NCI-H146 (cell line): ENCODE measurements around the gene MEAK7.

Experiments
- DNase-seq: peaks from one replicate; lab custom pipeline; 2025; lab: John Stamatoyannopoulos, UW

The MEAK7 gene

GRCh38 chr16:84511831-84512230 is 7.4 kb upstream of the MEAK7 start:
- no peak for DNase-seq

DNA sequence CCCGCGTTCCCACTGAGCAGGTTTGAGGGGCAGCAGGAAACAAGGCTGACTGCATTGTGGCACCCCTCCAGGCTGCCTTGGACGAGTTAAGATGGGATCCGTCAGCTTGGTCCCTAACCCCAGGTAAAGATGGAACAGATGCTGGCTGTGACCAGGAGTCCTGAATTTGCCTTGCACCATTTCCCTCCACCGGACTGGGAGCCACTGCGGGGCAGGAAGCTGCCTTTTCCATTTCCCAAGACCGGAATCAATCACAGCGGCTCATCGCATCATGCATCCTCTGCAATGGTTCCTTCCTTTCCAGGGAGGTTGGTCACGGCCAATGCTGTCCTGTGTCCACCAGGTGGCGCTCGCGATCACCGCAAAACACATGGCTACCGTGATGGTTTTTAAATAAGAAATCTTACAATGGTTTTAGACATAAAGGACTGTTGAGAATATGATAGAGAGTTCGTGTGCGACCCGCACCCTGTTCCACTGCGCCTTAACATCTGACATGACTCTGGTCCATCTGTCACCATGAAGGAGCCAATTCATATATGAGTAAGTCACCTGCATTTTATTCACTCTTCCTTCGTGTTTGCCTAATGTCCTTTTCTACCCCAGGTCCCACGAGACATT is 6.8 kb upstream of the MEAK7 start:
- DNase-seq = peak; percentile 53

DNA sequence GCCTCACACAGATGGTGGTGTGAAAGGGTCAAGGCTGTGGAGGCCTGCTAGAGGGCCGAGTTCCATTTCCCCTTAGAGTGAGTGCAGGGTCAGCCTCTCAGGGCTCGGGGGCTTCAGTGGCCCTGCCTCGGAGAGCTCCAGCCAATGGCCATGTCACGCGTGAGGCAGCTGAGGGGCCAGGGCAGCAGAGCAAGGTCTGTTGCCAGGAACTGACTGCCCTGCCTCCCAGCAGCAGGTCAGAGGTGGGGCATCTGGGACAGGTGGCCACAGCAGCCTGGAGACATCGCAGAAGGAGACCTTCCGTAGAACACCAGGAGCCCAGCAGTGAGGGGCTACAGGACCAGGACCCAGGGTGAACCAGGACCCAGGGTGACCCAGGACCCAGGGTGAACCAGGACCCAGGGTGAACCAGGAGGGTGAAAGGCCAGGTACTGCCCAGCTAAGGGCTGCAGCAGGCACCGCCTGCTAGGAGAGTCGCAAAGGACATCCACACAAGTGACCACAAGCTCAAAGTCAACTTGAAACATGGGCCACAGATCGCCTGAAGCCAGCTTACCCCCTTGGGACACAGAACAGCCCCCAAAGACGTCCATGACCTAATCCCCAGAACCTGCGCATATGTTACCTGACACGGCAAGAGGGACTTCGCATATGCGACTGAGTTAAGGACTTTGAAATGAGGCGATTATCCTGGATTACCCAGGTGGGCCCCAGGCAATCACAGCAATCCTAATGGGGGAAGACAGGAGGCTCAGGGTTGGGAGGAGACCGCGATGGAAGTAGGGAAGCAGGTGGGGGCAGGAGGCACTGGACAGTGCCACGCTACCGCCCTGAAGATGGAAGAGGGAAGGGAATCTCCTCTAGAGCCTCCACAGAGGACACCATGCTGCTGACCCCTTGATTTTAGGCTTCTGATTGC is 4.8 kb upstream of the MEAK7 start:
- no peak for DNase-seq

- no peak for DNase-seq
Measured at GRCh38 chr16:84508502-84508901, 4.0 kb upstream of the MEAK7 start.

DNA sequence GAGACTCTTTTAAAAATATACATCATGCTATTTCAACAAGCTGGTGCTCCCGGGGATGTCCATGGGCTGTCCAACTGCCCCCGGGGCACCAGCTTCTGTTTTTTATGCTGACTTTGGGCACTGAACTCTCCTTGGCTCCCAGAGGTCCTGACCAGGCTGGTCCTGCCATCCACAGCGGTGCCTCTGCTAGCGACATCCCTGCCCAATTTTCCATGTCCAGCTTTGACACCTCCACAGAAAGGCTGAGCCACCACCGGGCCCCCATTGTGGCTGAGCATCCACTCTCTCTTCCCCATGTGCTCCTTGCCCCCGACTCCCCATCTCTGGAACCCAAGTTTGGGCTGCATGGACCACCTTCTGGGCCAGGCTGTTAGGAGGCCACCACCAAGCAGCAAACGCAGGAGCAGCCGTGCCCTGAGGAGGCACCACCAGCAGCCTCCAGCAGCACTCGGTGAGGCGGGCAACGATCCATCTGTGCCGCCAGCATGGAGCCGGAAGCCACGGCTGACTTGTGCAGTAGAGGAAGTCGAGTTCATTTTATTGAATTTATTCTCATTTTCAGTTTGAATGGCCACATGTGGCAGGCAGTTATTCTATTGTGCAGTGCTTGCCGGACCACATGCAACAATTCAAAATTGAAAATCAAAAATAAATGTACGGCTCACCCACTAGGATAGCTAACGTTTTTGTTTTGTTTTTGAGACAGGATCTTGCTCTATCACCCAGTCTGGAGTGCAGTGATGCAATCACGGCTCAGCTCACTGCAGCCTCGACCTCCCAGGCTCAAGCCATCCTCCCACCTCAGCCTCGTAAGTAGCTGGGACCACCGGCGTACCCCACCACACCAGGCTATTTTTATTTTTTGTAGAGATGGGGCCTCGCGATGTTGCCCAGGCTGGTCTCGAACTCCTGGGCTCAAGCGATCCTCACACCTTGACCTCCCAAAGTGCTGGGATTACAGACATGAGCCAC is 2.8 kb upstream of the MEAK7 start:
- no peak for DNase-seq

DNA sequence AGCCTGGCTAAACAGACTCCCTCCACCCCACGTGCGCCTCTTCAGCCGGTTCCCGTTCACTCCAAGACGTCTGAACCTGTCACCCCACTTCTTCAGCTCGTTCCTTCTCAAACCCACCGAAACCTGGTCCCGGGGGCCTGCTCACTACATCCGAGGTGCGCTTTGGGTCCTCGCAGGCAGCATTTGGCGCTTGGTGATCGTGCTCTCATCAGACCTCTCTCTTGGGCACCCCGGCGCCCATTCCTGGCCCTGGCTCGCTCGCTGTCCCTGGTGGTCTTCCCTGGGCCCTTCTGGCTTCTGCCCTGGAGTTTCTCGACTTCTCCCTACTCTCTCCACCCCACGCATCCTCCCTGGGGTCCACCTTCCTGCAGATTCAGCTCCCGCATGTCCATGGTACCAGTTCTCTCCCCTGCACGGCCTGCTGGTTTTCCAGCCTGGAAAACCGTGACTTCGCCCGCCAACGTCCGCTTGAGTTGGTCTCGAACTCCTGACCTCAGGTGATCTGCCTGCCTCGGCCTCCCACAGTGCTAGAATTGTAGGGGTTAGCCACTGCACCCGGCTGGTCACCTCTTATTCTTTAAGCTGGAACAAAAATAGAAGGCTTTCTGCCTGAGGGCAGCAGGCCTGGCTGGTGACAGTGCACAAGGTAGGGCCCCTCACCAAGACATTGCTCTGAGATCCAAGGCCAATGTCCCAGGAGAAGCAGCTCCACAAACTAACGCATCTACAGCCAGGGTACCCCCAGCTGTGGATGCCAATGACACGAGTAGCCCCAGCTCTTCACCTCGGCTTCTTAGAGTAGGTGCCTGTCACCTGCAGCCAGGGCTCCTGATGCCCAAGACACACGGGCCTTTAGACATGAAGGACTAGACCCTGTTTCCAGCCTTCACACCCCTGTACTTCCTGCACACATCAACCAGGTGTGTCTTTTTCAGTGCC is 1.1 kb upstream of the MEAK7 start:
- no peak for DNase-seq

DNA sequence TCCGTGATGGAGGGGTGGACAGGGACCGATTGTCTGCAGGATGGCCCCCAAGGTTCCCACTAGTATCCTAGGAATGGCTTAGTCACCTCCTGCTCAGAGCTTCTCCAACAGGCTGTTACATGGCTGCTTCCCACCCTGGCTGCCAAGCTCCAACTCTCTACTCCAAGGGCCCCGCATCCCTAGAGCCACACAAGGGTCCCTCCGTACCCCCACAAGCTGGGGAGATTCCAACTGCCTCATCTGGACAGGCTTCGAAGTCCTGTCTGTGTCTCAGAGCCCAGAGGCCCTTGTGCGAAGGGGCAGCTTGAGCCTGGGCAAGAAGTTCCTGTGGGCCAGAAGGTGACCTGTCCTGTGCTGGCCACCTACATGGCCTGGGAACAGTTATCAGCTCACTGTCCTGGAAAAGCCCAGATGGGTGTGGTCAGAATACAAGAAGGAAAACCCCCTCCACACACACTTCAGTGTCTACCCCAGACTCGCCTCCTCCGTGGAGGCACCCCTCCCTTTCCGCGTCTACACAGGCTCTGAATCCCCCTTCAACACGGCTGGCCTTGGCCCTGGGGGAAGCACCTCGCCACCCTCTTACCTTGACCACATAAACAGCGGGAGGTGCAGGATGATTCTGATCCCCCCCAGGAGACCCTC is 586 bp downstream of the MEAK7 start:
- no peak for DNase-seq

- DNase-seq = no peak
Measured at GRCh38 chr16:84502581-84502980, 1.9 kb downstream of the MEAK7 start.

DNA sequence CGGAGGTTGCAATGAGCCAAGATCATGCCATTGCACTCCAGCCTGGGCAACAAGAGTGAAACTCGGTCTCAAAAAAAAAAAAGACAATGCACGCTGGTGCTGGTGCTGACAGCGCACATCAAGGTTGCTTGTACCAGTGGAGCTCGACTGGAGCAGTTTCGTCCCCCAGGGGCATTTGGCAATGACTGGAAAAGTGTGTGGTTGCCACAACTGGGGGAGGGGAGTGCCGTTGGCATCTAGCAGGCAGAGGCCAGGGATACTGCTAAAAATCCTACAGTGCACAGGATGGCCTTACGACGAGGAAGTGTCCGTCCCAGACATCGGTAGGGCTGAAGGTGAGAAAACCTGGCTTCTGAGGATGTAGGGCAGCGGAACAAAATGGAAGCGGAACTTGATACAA is 2.4 kb downstream of the MEAK7 start:
- DNase-seq = no peak

DNA sequence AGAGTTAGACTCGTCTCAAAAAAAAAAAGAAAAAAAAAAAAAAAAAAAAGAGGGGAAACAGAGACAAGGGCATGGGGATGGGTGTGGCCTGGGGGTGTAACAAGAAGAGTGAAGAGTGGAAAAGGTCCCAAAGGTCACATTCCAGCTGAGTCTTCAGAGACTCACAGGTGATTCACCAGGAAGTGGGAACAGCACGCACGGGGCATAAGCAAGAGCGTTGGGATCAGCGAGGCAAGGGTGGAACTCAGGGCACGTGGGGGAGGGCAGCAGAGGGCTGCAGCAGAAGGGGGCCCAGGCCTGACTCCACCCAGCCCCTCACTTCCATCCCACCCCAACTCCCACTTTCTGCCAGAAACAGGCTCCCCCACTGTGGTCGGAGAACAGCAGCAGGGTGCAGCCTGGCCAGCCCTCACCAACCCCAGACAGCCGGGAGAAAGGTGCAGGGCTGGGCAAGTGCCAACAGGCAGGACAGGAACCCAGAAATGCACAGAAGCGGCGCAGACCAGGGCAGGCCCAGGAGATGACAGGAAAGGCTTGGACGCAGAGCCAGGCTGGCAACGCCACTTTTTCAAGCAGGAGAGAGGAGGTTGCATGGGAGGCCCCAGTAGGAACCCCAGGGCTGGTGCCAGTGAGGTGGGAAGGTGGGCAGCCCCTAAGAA is 3.3 kb downstream of the MEAK7 start:
- no peak for DNase-seq

GRCh38 chr16:84500531-84500930 is 3.9 kb downstream of the MEAK7 start:
- DNase-seq = no peak

GRCh38 chr16:84499638-84500037 is 4.8 kb downstream of the MEAK7 start:
- no peak for DNase-seq

GRCh38 chr16:84498859-84499620 is 5.4 kb downstream of the MEAK7 start:
- no peak for DNase-seq

DNA sequence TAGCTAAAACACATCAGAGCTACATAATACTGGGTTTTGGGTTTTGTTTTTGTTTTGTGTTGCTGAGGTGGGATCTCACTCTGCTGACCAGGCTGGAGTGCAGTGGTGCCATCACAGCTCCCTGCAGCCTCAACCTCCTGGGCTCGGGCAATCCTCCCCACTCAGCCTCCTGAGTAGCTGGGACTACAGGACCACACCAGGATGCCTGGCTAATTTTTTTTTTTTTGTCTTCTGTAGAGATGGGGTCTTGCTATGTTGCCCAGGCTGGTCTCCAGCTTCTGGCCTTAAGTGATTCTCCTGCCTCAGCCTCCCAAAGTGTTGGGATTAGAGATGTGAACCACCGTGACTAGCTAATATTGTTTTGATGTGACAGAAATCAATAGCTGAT is 6.2 kb downstream of the MEAK7 start:
- DNase-seq = no peak

DNA sequence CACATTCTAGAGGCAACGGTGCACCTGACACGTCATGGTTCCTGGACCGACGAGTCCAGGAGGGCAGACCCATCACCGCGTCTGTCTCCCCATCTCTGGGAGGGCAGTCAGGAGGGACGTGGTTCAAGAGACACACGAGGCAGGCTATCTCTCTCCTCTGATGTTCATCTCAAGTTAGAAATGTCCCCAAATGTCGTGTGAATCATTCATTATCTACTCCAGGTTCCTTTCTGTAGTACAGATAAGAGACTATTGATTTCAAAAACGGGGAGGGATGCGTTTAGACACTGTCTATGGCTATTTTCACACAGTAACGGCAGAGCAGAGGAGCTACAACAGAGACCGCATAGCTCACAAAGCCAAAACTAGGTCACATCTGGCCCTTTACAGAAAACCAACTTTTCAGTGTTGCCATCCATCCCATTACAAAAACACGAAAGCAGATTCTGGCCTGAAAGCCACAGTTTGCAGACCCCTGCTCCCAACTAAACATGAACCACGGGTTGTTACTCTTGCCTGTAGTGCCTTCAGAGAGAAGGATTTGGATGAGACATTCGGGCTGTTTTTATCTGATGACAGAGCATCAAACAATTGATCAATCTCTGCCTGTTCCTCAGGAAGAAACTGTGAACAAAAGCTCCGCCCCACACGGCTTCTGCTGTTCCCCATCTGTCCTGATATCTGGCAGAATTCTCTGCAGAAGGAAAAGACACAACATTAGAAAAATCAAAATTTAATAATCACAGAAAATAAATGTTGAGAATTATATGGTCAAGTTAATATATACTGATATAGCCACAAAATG is 6.8 kb downstream of the MEAK7 start:
- DNase-seq = no peak

DNA sequence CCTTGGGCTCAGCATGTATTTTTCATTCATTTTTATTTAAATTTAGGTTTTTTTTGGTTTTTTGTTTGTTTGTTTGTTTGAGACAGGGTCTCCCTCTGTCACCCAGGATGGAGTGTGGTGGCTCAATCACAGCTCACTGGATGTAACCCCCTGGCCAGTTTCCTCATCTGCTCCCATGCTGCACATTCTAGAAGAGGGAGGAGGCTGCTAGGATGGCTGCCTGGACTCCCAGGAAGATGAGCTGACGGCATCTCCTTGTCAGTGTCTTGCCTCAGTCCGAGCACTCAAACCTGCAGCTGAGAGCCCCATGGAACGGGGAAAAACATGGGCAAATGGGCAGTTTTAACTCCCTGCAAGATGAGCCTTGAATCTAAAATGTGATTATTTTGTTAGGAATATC is 7.5 kb downstream of the MEAK7 start:
- no peak for DNase-seq

DNA sequence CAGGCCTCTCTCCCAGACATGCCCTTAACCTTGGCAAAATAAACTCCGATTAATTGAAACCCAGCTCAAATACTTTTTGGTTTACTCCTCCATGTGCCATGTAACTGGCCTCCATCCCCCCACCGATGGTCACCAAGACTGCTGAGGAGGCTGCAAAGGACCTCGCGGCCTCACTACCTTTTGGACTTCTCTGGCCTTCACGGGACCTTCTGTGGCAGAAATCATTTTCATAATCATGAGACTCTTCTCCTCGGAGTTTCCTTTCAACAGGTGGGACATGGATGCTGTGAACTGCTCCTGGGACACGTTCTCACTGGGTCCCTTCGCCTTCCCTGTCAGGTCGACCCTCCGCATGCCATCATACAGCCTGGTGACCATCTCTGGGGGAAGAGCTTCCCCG is 9.0 kb downstream of the MEAK7 start:
- DNase-seq = no peak

- DNase-seq = no peak
Measured at GRCh38 chr16:84489131-84489530, 15.3 kb downstream of the MEAK7 start.

GRCh38 chr16:84487358-84487757 is 17.1 kb downstream of the MEAK7 start:
- DNase-seq = no peak
